GM18507 (cell line): ENCODE results near the gene POLE.

Experiments used
- DNase-seq: peaks from one replicate; pipeline ENCODE4 v3.0.0; 2011; ENCODE audit warnings: low read depth; ENCODE audit not compliant: insufficient read length; ENCODE audit errors: extremely low spot score
- FAIRE-seq: peaks from 2 replicates; lab custom pipeline; 2011; peaks lifted over from hg19 to GRCh38; lab: Jason Lieb, UNC

Gene POLE, protein sequence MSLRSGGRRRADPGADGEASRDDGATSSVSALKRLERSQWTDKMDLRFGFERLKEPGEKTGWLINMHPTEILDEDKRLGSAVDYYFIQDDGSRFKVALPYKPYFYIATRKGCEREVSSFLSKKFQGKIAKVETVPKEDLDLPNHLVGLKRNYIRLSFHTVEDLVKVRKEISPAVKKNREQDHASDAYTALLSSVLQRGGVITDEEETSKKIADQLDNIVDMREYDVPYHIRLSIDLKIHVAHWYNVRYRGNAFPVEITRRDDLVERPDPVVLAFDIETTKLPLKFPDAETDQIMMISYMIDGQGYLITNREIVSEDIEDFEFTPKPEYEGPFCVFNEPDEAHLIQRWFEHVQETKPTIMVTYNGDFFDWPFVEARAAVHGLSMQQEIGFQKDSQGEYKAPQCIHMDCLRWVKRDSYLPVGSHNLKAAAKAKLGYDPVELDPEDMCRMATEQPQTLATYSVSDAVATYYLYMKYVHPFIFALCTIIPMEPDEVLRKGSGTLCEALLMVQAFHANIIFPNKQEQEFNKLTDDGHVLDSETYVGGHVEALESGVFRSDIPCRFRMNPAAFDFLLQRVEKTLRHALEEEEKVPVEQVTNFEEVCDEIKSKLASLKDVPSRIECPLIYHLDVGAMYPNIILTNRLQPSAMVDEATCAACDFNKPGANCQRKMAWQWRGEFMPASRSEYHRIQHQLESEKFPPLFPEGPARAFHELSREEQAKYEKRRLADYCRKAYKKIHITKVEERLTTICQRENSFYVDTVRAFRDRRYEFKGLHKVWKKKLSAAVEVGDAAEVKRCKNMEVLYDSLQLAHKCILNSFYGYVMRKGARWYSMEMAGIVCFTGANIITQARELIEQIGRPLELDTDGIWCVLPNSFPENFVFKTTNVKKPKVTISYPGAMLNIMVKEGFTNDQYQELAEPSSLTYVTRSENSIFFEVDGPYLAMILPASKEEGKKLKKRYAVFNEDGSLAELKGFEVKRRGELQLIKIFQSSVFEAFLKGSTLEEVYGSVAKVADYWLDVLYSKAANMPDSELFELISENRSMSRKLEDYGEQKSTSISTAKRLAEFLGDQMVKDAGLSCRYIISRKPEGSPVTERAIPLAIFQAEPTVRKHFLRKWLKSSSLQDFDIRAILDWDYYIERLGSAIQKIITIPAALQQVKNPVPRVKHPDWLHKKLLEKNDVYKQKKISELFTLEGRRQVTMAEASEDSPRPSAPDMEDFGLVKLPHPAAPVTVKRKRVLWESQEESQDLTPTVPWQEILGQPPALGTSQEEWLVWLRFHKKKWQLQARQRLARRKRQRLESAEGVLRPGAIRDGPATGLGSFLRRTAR (N-terminal part only)

DNA sequence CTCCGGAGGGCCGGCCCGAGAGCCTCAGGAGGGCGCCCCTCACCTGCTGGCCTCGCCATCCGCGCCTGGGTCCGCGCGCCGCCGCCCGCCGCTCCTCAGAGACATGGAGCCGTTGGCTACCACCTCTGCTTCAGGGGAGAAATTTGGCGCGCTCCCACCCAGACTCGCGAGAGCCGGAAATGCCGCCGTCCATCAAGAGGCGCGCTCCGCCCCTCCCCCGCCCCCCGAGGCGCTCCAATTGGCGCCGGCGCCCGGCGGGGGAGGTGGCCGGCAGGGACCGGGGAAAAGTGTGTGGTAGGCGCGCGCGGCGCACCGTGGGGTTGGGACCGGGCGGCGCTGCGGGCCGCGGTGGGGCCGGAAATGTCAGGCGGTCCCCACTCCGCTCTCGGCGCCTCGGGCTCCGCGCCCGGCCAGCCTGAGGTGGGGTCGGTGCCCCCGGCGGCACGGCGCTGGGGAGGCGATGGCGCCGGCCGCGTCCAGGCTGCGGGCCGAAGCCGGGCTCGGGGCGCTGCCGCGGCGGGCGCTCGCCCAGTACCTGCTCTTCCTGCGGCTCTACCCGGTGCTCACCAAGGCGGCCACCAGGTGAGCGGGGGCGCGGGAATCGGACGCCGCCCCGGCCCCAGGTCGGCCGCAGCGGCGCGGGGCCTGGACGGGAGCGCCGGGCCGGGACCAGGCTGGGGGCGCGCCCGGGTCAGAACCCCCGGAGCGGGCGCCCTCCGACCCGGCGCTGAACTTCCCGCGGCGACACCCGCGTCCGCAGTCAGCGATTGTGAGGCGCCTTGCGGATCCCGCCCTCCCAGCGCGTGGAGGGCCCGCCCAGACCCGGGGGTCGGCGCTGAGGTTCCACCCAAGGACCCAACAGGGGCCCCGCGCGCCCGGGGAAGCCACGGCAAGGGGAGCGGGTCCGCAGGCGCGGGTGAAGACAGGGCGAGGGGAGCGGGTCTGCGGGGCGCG lies at the start of gene POLE, which contains the start of gene PXMP2:
POLE (minus strand) TSS at position 132 of the 954 bp plus-strand sequence; CDS start at position 105, 27 bp downstream.
PXMP2 (plus strand) TSS at position 377 of the 954 bp plus-strand sequence; CDS start at position 461, 84 bp downstream.
- peak; percentile 80 for FAIRE-seq
- peak; percentile 98 for DNase-seq

DNA sequence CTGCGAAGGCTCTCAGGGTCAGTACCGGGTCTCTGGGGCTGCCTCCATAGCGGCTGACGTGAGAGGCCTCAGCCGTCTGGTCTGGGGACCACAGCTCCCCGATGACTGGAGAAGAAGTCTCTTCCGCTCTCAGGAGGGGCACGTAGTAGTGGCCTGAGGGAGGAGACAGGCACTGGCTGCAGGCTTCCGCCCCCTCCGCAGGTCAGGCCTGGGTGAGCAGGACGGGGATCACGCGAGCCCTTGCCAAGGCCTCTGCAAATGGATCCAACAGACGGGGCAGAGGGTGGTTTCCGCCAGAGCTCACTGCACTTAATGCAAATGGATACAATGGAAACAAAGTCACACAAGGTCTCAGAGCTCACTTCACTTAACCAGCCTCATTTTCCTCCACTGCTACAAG lies 49.8 kb upstream of the POLE start:
- DNase-seq: no peak
- FAIRE-seq: no peak

DNA sequence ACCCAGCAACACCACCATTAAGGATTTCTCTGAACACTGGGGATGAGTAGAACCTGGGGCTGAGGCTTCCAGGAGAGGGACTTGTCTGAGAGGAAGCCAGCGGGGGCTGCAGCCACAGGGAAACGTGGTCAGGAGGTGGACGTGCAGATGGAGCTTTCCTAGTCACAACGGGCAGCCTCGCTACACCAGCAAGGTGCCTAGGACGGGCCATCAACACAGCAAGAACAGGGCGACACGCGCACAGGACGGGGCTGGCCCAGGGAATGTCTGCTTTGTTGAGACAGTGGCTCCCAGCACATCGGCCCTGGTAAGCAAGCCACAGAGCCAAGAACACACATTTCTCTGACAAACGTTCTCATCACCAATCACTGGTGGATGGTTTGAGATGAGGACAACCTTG lies 49.2 kb upstream of the POLE start:
- FAIRE-seq: no peak

DNA sequence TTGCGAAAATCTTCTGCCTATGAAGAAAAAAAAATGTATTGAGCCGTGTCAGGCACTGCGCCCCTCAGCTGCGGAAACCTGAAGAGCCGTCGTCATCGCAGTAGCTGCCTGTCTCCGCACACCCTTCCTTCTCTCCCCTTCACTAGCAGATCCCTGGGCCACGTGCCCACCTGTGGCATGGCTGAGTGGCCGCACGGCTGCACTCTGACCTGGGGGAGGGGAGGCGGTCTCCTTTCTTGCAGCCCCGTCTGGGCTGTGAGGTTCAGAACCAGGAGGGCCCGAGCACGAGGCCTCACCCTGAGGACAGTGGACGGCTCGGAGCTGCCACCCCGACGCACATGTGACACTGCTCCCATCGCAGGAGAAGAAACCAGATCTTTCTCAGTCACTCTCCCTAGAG lies 48.4 kb upstream of the POLE start:
- FAIRE-seq (no peak), DNase-seq (no peak)

More for the DNA sequence above, 49.2 kb upstream of the POLE start:
- DNase-seq: no peak

DNA sequence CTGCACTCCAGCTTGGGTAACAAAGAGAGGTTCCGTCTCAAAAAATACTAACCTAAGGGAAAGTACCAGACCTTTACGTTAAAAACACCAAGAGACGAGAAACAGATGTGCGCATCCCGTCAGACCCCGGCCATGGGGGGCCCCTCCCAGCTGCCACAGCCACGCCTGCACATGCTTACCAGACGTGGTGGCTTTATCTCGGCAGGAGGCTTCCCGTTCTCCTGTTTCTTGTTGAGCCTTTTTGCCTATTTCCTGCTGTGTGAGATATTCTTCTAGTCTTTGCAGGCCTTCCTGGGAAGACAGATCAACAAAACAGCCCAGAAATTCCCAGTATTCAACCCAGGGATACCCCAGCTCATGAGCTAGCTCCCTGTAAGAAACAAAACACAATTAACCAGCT lies 47.1 kb upstream of the POLE start:
- DNase-seq (no peak), FAIRE-seq (no peak)

DNA sequence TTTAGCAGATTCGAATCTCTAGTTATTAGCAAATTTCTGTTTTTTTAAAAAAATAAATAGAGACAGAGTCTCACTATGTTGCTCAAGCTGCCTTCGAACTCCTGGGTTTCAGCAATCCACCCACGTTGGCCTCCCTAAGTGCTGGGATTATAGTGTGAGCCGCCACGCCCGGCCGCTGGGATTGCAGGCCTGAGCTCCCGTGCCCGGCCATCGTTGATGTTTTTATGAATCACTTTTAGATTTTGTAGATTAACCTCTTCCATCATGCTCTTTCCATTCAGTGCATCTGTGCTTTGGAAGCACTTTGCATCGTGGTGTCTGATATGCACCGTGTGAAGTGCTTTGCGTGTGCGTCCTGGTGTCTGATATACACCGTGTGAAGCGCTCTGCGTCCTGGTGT lies 44.4 kb upstream of the POLE start:
- no peak for FAIRE-seq
- no peak for DNase-seq

DNA sequence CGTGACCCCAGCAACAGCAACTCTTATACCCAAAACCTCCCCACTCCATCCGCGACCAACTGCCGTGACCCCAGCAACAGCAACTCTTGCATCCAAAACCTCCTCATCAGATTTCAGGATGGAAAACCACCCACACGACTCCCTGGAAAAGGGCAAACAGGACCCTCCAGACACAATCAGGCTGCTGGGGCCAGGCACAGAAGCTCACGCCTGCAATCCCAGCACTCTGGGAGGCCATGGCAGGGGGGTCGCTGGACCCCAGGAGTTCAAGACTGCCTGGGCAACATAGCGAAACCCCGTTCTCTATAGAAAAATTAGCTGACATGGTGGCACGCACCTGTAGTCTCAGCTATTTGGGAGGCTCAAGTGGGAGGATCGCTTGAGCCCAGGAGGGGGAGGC lies 43.2 kb upstream of the POLE start:
- FAIRE-seq: no peak

DNA sequence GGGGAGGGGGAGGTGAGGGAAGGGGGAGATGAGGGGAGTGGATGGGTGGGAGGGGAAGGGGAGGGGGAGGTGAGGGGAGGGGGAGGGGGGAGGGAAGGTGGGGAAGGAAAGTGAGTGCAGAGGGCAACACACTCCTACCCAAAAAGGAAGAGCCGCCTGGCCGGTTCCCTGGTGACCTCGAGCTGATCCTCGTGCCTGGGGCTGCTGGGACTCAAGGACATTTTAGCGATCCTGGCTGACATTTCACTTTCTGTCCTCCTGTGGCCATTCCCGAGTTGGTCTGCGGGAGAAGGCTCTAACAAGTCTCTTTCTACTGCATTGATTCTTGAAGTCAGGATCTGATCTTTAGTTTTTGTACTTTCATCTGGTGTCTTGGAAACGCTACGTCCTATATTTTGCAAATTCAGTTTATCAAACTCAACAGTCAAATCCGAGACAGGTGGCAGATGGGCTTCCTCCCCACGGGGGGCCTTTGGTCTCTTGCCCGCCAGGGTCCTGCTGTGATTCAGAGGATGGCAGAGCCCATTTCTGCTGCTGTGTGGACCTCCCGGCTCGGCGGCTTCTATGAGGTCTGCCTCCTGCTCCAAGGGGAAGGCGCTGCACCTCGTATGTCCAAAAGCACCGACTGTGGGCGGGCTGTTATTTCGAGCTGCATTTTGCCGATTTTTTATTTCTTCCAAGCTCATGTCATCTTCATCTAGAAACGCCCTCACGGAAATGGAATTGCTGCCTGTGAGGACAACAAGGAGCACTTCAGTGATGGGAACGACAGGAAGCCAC lies 42.6 kb upstream of the POLE start:
- no peak for FAIRE-seq
- DNase-seq: no peak

More for the DNA sequence above, 43.2 kb upstream of the POLE start:
- DNase-seq: no peak

DNA sequence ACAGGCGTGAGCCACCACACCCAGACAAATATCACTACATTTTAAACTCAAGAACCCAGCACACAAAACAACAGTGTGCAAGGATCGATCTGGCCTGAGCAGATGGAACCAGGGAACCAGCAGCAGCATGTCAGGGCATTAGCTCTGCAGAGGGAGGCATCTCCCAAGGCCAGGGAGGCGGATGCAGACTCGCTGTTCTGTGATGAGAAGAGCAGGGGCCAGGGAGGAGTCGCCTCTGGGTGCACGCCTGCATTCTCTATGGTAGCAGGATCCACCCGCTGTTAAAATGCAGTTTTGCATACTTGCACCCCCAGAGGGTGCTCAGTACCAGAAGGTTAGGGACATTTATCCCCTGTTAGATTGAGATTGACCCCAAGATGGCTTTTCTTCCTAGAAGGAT lies 41.4 kb upstream of the POLE start:
- FAIRE-seq: no peak
- DNase-seq: no peak

DNA sequence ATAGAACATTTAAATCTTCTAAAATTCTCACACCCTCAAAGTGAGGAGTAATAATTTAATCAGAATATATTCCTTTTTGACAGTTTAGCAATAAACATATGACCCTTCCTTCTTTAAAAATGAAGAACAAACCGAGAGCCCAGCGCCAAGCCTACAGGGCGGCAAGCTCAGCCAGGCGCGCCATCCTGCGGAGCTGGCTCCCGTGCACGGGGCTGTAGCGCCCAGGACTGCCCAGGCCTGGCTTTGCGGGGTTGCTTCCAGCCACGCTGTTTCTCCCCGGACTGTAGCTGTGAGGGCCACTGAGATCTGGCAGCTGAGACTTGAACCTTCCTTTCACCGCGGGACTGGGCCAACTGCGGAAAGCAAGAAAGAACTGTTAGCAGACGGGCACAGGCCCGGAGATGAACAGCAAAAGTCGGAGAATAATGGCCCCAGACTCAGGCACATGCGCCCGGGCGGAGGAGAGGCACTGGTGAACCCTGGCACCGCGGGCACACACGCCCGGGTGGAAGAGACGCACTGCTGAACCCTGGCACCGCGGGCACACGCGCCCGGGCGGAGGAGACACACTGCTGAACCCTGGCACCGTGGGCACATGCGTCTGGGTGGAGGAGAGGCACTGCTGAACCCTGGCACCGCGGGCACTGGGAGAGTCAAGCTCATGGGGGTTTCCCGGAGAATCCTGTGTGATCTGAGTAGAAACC lies 40.1 kb upstream of the POLE start:
- no peak for DNase-seq
- no peak for FAIRE-seq

DNA sequence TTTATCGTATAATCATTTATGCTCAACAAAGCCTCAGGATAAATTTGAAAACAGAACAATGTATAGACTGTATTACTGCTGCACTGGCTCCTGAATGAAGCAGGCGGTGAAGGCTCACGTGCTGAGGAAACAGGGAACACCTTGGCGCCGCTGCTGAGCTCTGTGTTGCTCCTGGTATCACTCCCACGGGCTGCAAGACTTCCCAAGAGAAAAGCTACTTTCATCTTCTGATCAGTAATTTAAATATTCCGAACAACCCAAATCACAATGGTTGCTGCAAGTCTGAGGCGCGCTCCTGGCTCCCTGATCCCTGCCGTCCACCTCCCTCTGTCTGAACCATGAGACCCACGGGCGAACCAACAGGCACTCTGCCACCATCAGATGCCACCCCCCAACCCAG lies 39.2 kb upstream of the POLE start:
- DNase-seq (no peak), FAIRE-seq (no peak)

DNA sequence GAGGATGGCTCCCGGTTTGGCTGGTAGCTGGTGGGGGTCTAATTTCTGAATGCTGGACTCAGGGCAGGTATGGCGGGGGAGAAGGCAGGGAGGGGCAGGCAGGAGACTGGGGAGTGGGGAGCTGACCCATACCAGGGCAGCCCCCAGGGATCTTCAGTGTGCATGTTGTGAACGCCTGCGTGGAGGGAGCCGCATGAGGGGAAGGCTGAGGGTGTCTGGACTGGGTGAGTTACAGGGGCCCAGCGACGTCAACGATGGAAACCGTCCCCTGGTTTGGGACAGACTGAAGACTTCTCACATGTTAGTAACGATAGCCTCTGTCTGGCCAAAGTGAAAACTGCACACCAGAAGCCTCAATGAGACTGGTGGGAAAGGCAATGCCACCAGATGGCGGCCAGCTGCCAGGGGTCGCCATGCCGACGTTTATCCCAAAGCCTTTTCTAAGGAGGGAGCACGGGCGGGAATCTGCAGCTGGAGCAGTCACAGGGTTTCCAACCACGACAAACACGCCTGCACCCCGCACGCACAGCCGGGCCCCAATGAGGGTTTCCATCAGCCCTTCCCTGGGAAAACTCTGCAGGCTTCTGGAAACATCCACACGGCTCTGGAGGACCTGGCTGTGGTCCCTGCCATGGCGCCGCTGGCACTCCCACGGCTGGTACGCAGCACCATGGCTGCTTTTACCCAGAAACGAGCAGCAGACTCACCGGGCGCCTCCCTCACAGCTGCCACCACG lies 37.5 kb upstream of the POLE start:
- DNase-seq (no peak), FAIRE-seq (no peak)

DNA sequence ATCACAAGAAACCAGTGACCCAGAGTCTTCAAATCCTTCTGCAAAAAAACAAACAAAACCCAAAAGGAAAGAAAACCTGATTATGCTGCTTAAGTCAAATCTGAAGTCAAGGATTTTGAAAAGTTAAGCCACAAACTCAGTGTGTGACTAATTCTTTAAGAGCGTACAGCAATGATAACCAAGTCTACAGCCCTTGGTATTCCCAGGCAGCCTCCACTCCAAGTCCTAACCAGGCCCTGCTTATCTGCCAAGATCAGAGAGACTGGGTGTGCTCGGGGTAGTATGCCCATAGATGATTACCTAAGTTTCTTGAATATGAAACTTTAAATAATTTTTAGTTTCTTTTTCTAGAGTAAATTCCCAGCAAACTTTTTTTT lies 36.6 kb upstream of the POLE start:
- no peak for FAIRE-seq
- no peak for DNase-seq

DNA sequence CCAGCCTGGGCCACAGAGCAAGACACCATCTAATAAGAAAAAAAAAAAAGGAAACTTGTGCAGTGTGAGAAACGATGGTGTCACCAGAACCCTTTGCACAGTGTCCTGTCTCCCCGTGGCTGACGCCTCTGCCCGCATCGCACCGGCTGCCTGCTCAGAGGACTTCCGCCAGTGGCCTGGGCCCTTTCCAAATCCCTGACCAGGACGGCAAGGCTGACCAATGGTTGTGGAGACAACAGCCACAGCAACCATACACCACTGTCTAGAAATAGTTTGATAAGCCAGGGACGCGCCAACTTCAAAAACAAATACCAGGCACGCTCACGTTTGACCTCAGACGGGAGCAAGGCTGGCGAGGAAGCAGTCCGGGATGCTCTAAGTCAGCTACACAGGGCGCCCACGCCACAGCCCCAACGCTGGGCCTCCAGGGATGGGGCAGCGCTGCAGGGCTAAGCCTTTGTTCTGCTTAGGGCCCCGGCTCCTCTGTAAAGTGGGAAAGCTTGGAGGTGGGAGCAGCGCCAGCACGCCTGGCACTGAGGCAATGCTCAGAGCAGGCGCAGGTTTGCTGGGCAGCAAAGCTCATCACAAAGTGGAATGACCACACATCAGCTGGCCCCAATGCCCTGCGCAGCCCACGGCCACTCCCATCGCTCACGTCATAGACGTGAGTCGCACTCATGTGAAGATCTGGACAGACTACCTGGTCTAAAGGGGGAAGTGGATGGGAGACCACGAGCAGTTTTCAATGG lies 36.0 kb upstream of the POLE start:
- DNase-seq (no peak), FAIRE-seq (no peak)

DNA sequence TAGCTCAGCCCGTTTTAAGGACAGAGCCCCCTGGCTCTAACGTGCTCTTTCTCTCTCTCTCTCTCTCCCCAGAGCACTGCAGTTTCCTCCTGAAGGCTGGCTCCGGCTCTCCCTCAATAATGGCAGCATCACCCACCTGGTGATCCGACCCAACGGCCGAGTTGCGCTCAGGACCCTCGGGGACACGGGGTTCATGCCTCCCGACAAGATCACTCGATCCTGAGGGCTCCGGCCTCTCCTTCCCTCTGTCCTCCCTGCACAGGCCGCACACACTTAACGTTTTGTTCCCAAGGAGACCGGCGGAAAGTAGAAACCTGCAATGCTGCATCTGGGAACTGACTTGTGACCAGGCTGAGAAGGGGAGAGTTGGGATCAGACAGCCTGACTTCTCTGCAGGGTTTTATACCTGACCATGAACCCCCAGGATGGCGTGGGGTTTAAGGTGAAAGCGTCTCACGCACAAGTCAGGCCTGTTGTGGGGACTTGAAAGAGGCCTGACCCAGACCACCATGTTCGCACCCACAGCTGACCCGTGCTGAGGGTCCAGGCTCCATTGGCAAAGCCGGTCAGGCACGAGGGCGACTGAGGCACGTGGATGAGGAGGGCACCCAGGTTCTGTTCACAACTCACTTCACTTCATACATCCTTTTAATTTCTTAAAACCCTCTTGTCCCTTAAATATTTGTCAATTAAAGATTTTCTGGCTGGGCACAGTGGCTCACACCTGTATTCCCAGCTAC lies 33.6 kb upstream of the POLE start:
- DNase-seq (no peak), FAIRE-seq (no peak)
